Bone marrow (tissue), 2 donors: Measurements from ENCODE around the gene FSTL3.
"Not testable (repeated sequence)": the region's sequence is repeated elsewhere in the genome, so short reads cannot be mapped to it uniquely, and the experiment has no call there.

Experiments used
- DNase-seq, 2 donors: peaks; one replicate each; lab custom pipeline; 2025; lab: John Stamatoyannopoulos, UW

Gene FSTL3

DNA sequence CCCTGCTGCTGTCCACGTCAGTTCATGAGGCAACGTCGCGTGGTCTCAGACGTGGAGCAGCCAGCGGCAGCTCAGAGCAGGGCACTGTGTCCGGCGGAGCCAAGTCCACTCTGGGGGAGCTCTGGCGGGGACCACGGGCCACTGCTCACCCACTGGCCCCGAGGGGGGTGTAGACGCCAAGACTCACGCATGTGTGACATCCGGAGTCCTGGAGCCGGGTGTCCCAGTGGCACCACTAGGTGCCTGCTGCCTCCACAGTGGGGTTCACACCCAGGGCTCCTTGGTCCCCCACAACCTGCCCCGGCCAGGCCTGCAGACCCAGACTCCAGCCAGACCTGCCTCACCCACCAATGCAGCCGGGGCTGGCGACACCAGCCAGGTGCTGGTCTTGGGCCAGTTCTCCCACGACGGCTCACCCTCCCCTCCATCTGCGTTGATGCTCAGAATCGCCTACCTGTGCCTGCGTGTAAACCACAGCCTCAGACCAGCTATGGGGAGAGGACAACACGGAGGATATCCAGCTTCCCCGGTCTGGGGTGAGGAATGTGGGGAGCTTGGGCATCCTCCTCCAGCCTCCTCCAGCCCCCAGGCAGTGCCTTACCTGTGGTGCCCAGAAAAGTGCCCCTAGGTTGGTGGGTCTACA lies 6.6 kb downstream of the FSTL3 start:
- DNase-seq, result no peak

DNA sequence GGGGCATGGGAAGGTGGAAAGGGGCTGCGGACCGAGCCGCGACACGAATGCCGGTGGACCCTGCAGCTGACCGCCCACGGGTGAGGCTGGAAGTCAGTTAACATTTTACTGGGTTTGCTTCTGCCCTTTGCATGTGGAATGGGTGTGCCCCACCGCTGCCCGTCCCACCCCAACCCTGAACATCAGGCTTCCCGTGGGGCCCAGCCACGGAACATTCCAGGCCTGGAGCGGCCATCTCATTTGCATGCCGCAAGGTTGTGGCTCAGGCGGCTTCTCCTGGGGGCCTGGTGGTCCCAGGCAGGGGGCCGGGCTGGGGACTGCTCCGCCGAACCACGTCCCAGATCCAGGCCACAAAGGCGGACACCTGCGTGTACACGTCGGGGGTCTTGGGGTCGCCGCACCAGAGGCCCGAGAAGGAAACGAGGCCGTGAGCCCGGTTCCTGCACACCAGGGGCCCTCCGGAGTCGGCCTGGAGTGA lies 9.3 kb downstream of the FSTL3 start:
- no peak for DNase-seq

DNA sequence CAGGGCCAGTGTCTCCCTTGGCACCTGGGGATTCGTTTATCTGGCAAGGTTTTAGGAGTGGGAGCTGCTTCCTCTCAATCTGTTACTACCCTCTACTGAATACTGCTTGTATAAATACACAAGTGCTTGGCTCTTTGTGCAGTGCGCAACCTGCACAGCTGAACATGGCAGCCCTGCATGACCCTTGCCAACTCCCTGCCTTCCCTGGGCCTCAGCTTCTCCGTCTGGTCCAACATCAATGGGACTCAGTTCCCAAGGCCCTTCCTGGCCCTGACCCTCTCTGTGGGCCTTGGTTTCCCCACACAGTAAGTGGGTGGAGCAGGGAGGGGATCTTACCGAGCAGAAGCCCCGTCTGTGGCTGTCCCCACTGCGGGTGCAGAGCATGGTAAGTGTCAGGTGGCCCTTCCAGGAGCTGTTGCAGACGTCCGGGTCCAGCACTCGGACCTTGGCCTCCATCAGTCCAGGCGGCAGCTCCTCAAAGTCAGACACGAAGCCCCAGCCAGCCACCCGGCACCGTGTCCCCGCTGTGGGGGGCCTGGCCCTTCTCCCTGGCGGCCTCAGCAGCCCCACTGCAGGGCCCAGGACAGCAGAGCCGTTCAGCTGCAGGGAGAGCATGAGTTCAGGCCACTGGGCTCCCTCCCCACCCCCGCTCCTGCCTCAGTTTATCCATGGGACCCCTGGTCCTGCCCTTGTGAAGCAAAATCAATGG lies 10.6 kb downstream of the FSTL3 start:
- DNase-seq, result no peak

- no peak for DNase-seq
These were observed 11.5 kb downstream of the FSTL3 start for GRCh38 chr19:687569-688166.

DNA sequence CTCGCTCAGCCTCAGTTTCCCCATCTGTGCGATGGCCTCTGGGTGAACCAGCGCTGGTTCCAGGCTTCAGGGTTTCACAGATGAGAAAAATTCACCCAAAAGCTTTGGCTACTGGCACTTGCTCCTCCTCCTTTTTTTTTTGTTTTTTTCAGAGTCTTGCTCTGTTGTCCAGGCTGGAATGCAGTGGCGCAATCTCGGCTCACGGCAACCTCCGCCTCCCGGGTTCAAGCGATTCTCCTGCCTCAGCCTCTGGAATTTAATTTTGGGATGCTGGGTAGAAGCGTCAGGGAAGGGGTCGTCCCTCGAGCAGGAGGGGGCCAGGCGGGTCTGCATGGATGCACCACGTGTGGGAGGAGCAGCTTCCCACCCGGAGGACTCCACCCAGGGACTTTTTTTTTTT lies 12.0 kb downstream of the FSTL3 start:
- no peak for DNase-seq

DNA sequence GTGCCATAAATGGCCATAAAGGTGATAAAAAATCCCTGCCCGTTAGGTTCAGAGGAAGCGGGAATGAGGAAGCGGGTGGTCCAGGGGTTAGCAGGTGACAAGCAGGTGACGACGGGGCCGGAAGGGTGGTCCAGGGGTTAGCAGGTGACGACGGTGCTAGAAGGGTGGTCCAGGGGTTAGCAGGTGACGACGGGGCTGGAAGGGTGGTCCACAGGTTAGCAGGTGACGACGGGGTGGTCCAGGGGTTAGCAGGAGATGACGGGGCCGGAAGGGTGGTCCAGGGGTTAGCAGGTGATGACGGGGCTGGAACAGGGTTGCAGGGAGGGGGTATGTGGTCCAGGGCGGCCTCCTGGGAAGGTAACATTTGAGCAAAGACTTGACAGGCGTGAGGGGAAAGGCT lies 12.8 kb downstream of the FSTL3 start:
- DNase-seq, result no peak

- DNase-seq, result no peak
These were observed 14.0 kb downstream of the FSTL3 start for GRCh38 chr19:690203-690602.

DNA sequence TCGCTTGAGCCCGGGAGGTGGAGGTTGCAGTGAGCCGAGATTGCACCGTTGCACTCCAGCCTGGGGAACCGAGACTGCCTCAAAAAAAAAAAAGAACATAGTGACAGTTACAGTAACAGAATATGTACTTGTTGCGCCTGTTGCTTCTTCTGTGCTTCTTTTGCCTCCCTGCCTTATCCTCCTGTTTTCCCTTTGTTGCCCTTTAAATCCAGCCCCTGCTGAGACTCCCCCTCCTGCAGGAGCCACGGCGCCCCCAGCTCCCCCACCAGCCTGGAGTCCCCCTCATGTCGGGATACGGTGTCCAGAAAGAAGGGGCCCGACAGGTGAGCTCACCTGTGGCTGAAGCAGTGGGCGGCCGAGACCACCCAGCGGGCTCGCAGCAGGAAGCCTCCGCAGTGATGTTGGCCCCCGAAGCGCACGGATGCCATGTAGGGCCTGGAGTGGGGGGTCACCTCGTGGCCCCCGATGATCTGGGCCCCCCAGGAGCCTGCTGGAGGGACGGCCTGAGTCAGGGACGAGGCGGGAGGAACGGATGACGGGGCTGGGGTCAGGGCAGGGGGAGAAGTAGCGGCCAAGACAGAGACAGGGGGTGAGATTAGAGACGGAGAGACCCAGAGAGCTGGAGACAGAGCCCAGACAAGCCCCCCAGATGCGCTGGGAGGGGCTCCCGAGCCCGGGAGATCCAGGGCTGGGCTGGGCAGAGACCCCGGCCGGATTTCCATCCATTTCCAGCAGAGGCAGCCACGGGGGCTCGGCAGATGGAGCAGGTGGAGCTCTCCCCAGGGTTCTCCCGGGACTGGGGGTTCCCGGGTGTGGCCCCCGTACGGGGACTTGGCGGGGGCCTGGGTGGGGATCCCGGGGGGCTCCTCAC lies 18.5 kb downstream of the FSTL3 start:
- no peak for DNase-seq

GRCh38 chr19:695352-695949 lies 19.3 kb downstream of the FSTL3 start, which contains the start of gene PRSS57:
Gene PRSS57, minus strand, starts transcription at chr19:695452. Its CDS starts 22 bp downstream, at chr19:695430.
- DNase-seq, result no peak

DNA sequence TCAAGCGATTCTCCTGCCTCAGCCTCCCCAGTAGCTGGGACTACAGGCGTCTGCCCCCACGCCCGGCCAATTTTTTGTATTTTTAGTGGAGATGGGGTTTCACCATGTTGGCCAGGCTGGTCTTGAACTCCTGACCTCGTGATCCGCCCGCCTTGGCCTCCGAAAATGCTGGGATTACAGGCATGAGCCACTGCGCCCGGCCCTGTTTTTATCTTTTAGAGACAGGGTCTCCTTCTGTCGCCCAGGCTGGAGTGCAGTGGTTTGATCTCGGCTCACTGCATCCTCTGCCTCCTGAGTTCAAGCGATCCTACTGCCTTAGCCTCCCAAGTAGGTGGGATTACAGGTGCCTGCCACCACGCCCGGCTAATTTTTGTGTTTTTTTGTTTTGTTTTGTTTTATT lies 22.3 kb downstream of the FSTL3 start:
- not testable (repeated sequence) for DNase-seq

- DNase-seq, result peak in 1 of 2 donors; percentile 8
These were observed 23.7 kb downstream of the FSTL3 start for GRCh38 chr19:699885-700284.

DNA sequence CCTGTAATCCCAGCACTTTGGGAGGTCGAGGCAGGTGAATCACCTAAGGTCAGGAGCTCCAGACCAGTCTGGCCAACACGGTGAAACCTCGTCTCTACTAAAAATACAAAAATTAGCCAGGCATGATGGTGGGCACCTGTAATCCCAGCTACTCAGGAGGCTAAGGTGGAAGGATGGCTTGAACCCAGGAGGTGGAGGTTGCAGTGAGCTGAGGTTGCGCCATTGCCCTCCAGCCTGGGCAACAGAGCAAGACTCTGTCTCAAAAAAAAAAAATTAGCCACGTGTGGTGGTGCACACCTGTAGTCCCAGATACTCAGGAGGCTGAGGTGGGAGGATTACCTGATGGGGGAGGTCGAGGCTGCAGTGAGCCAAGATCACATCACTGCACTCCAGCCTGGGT lies 26.7 kb downstream of the FSTL3 start:
- DNase-seq, result not testable (repeated sequence)

GRCh38 chr19:703329-703650 lies 27.1 kb downstream of the FSTL3 start:
- no peak for DNase-seq

DNA sequence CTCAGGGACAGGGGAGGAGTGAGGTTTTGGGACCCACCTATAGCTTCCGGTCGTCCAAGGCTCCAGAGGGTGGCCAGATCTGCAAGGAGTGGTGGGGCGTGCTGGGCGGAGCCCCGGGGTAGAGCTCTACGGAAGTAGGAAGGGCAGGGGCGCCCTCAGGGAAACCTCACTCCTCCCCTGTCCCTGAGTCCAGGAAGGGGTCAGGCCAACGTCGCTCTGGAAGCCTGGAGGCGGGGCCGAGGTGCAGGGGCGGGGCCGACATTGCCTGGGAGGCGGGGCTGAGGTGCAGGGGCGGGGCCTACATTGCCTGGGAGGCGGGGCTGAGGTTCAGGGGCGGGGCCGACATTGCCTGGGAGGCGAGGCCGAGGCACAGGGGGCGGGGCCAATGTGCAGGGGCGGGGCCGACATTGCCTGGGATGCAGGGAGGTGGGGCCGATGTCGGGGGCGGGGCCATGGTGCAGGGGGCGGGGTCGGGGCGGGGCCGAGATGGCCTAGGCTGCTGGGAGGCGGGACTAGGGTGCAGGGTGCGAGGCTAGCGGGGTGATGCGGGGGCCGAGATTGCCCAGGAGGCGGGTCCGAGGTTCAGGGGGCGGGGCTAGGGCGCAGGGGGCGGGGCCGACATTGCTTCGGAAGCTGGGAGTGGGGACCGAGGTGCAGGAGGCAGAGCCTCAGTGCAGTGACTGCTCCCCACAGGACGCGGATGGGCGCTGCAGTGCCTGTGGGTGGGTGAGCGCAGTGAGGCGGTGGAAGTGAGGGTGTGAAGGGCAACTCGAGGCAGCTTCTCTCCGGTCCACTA lies 27.7 kb downstream of the FSTL3 start:
- peak; percentile 91 to 96 for DNase-seq

DNA sequence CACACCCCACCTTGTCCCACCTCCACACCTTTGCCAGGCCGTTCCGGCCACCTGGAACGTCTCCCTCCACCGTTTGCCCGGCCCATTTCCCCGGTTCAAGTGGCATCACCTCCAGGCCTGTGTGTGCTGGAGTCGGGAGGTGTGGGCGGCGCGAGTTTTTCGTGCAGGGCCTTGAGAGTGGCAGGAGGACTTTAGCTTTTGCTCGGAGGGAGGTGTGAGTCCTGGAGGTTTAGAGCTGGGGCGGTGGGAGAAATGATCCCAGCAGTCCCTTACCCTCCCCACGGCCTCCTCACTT lies 28.2 kb downstream of the FSTL3 start:
- DNase-seq, result no peak

GRCh38 chr19:708154-709143 lies 32.3 kb downstream of the FSTL3 start, which contains the start of gene PALM:
Gene PALM, plus strand, starts transcription at chr19:708935. Its CDS starts 212 bp downstream, at chr19:709147.
- no peak for DNase-seq

DNA sequence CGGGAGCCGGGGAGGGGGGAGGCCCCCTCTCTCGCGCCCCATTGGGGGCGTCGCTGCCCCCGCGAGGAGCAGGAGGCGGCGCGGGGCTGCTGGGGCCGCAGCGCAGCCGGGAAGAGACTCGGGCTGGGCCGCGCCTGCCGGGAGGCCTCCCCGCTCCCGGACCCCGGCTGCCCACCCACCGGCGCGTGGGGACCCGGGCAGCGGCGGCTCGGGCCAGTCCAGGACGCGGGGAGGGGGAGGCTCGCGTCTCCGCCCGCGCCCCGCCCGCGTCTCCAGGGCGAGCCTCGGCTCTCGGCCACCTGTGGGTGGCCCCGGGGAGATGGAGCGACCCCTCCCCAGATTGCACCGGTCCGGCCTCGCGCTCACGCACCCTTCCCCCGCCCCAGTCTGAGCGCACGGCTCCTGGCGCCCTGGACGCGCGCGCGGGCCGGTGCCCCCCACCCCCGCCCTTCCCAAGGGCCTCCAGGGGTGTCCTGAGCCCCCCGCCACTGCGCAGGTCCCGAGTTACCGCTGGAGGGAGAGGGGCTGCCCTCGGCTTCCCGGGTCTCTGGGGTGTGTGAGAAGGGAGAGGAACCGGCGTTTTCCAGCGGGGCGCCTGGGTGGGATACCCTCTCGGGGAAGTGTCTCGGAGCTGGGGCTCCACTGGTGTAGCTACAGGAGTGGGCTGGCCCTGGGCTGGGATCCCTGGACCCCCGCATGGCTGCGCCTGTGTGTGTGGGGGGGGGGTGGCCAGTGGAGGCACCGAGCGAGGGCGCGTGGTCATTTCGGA lies 33.2 kb downstream of the FSTL3 start:
- no peak for DNase-seq

DNA sequence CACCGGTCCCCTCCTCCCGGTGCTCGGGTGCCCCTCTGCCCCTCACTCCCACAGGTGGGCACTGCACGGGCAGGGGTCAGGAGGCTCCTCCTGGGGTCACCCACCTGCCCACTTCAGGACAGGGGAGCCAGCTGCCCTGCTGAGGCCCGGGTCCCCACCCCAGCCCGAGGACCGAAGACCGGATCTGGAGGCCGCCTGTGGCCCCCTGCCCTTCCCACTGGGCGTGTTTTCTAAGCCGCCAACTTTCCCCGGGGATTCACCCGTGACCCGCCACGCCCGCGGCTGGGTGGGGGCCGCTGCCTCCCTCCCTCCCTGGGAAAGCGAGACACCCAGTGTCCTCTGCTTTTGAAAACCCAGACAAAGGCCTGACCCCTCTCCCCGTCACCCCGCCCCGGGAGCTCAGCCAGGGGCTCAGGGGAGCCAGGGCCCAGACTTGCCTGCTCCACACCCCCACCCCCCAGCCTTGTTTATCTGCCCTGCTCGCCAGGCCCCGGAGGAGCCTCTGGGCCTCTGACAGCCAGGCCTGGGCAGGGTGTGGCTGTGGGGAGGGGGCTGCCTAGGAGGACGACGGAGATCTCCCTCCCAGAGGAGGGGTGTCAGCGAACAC lies 33.9 kb downstream of the FSTL3 start:
- no peak for DNase-seq

DNA sequence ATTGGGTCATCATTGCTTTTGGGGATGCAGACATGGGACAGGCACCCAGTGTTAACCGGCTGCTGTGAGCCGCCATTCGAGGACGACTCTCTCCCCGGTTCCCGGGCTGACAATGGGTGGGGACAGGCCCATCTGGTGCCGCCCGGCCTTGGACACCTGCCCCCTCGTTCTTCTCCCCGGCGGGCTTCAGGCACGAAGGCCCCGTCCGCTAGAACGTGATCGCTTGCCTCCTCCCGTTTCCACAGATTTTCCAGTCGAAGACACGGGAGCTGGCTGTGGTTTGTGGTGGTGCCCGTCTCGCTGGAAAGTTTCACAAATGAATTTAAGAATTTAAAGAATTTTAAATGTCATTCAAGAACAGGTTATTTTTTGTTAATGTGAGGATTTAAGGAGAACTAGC lies 34.6 kb downstream of the FSTL3 start:
- DNase-seq, result no peak
